ENCODE results near the gene APOLD1. TPM values are rescaled to one million over a fixed set of nuclear protein-coding genes. Genes with fewer than 3 reads are reported as not detected.

Gene APOLD1
- total RNA-seq, 1 donor from 2014 or later, result 0.70 TPM

DNA sequence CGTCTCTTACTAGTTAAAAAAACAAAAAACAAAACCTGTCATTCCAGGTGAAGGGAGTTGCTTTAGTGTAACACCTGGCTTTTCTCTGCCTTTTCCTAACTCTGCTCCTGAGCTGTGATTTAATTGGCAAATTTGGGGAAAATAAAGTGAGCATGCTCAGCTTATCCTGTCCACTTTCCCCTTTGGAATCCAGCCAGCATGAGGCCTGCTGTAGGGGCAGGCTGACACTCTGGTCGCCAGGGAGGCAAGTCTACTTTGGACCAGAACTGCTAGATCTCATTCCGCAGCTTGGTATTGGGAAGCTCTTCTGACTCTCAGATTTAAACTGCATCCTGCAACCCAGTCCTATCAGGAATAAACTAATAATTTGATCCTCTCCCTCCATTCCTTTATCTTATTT is 38.2 kb upstream of the APOLD1 start:
- TF ChIP-seq, protein P1, sequence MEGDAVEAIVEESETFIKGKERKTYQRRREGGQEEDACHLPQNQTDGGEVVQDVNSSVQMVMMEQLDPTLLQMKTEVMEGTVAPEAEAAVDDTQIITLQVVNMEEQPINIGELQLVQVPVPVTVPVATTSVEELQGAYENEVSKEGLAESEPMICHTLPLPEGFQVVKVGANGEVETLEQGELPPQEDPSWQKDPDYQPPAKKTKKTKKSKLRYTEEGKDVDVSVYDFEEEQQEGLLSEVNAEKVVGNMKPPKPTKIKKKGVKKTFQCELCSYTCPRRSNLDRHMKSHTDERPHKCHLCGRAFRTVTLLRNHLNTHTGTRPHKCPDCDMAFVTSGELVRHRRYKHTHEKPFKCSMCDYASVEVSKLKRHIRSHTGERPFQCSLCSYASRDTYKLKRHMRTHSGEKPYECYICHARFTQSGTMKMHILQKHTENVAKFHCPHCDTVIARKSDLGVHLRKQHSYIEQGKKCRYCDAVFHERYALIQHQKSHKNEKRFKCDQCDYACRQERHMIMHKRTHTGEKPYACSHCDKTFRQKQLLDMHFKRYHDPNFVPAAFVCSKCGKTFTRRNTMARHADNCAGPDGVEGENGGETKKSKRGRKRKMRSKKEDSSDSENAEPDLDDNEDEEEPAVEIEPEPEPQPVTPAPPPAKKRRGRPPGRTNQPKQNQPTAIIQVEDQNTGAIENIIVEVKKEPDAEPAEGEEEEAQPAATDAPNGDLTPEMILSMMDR (IDR thresholded peaks at IDR 0.05; ENCODE audit: insufficient read depth, low read depth, low read length), result no peak
- TF ChIP-seq EZH2 (IDR thresholded peaks at IDR 0.05; ENCODE audit: insufficient read depth, low read length), result no peak
- Histone ChIP-seq H4K20me1 (ENCODE audit: insufficient read depth, low read length) (no peaks in the 10 kb centered on the region), H3K9ac (ENCODE audit: low read length) (no peak overlapping the region), H3K4me2 (ENCODE audit: low read length) (no peak overlapping the region), H3K4me1 (ENCODE audit: insufficient read depth, low read length) (peaks cover 9% of the 10 kb centered on the region), H3K36me3 (ENCODE audit: insufficient read depth, low read length) (no peaks in the 10 kb centered on the region), H3K27me3 (ENCODE audit: insufficient read depth, low read length) (no peaks in the 10 kb centered on the region), H2AFZ (ENCODE audit: low read depth, low read length) (no peak overlapping the region), H3K79me2 (ENCODE audit: insufficient read depth, low read length) (peaks cover 5% of the 10 kb centered on the region), H3K27ac (ENCODE audit: low read depth, low read length) (no peak overlapping the region), H3K4me3 (ENCODE audit: insufficient read depth, low read depth, low read length) (no peak overlapping the region), H3K9me3 (ENCODE audit: insufficient read depth, low read depth, low read length) (no peaks in the 10 kb centered on the region)
- Mint-ChIP-seq H3K4me1 (ENCODE audit: low read depth, unreplicated experiment) (peaks cover 5% of the 10 kb centered on the region), H3K9me3 (ENCODE audit: unreplicated experiment) (no peaks in the 10 kb centered on the region), H3K27me3 (ENCODE audit: low read depth, unreplicated experiment) (peaks cover 2% of the 10 kb centered on the region), H3K27ac (ENCODE audit: unreplicated experiment) (no peak overlapping the region), H3K36me3 (ENCODE audit: low read depth, unreplicated experiment) (no peaks in the 10 kb centered on the region), H3K4me3 (ENCODE audit: unreplicated experiment) (no peak overlapping the region)
- no peak for FAIRE-seq
- DNase-seq (ENCODE audit: low read depth), result no peak

DNA sequence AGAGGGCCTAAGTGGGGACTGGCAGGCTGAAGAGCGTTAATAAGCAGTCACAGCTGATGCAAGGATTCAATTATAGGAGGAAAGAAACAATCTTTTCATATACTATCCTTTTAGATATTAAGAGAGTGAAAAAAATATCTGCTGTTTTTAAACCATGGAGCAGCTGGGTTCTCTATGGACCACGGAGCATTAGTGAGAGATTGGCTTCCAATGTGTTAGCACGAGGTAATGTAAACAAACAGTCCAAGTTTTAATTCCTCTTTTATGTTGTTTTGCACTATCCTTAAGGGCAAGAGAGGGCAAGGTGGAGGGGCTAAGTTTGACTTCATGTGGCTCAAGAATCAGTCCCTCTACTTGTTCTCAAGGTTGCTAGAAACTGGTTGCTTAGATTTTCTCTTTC is 37.4 kb upstream of the APOLD1 start:
- no peaks in the 10 kb centered on the region for H3K36me3 Mint-ChIP-seq (ENCODE audit: low read depth, unreplicated experiment)
- Histone ChIP-seq H3K4me3 (ENCODE audit: insufficient read depth, low read depth, low read length) (no peak overlapping the region), H3K9ac (ENCODE audit: low read length) (no peak overlapping the region), H2AFZ (ENCODE audit: low read depth, low read length) (no peak overlapping the region), H3K4me1 (ENCODE audit: insufficient read depth, low read length) (peaks cover 9% of the 10 kb centered on the region), H3K9me3 (ENCODE audit: insufficient read depth, low read depth, low read length) (no peaks in the 10 kb centered on the region), H3K36me3 (ENCODE audit: insufficient read depth, low read length) (no peaks in the 10 kb centered on the region), H3K79me2 (ENCODE audit: insufficient read depth, low read length) (peaks cover 5% of the 10 kb centered on the region), H4K20me1 (ENCODE audit: insufficient read depth, low read length) (no peaks in the 10 kb centered on the region), H3K27me3 (ENCODE audit: insufficient read depth, low read length) (no peaks in the 10 kb centered on the region), H3K27ac (ENCODE audit: low read depth, low read length) (no peak overlapping the region), H3K4me2 (ENCODE audit: low read length) (no peak overlapping the region)
- H3K9me3 Mint-ChIP-seq (ENCODE audit: unreplicated experiment), result no peaks in the 10 kb centered on the region
- no peak overlapping the region for H3K4me3 Mint-ChIP-seq (ENCODE audit: unreplicated experiment)
- no peak for TF ChIP-seq EZH2 (IDR thresholded peaks at IDR 0.05; ENCODE audit: insufficient read depth, low read length)
- TF ChIP-seq, protein P1 (IDR thresholded peaks at IDR 0.05; ENCODE audit: insufficient read depth, low read depth, low read length), result no peak
- FAIRE-seq (no peak), DNase-seq (ENCODE audit: low read depth) (no peak)
- H3K4me1 Mint-ChIP-seq (ENCODE audit: low read depth, unreplicated experiment), result peaks cover 5% of the 10 kb centered on the region
- peaks cover 4% of the 10 kb centered on the region for H3K27me3 Mint-ChIP-seq (ENCODE audit: low read depth, unreplicated experiment)
- H3K27ac Mint-ChIP-seq (ENCODE audit: unreplicated experiment), result no peak overlapping the region

DNA sequence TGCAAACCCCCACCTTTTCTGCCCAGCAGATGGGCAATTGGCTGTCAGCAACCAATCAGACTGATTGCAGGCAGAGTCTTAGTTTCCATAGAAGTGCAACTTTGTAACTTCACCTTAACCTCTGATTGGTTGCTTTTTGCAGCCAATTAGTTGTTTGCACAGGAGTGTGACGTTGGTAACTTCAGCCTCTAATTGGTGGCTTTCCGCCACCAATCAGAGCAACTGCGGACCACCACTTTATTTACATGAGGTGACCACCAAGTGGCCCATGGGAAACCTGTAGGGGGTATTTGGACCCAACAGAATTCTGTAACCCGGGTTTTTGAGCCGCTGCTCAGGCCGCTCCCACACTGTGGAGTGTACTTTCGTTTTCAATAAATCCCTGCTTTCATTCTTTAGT is 36.0 kb upstream of the APOLD1 start:
- Histone ChIP-seq H3K4me2 (ENCODE audit: low read length) (peak overlapping the region; percentile 28), H4K20me1 (ENCODE audit: insufficient read depth, low read length) (no peaks in the 10 kb centered on the region), H3K79me2 (ENCODE audit: insufficient read depth, low read length) (peaks cover 5% of the 10 kb centered on the region), H3K4me3 (ENCODE audit: insufficient read depth, low read depth, low read length) (no peak overlapping the region), H3K36me3 (ENCODE audit: insufficient read depth, low read length) (no peaks in the 10 kb centered on the region), H3K27me3 (ENCODE audit: insufficient read depth, low read length) (no peaks in the 10 kb centered on the region), H2AFZ (ENCODE audit: low read depth, low read length) (no peak overlapping the region), H3K4me1 (ENCODE audit: insufficient read depth, low read length) (peaks cover 9% of the 10 kb centered on the region), H3K27ac (ENCODE audit: low read depth, low read length) (no peak overlapping the region), H3K9ac (ENCODE audit: low read length) (no peak overlapping the region), H3K9me3 (ENCODE audit: insufficient read depth, low read depth, low read length) (no peaks in the 10 kb centered on the region)
- TF ChIP-seq EZH2 (IDR thresholded peaks at IDR 0.05; ENCODE audit: insufficient read depth, low read length), result no peak
- TF ChIP-seq, protein P1 (IDR thresholded peaks at IDR 0.05; ENCODE audit: insufficient read depth, low read depth, low read length), result no peak
- DNase-seq (ENCODE audit: low read depth) (peak; percentile 41), FAIRE-seq (no peak)
- Mint-ChIP-seq H3K4me3 (ENCODE audit: unreplicated experiment) (no peak overlapping the region), H3K9me3 (ENCODE audit: unreplicated experiment) (no peaks in the 10 kb centered on the region), H3K4me1 (ENCODE audit: low read depth, unreplicated experiment) (peaks cover 5% of the 10 kb centered on the region), H3K27ac (ENCODE audit: unreplicated experiment) (no peak overlapping the region), H3K36me3 (ENCODE audit: low read depth, unreplicated experiment) (no peaks in the 10 kb centered on the region), H3K27me3 (ENCODE audit: low read depth, unreplicated experiment) (peaks cover 4% of the 10 kb centered on the region)
